ENCODE results near the gene ATP1A2.

GRCh38 chr1:160087118-160087662, 28.4 kb upstream of the ATP1A2 start:
- TF ChIP-seq HMGXB4 (CRISPR knock-in tag; IDR thresholded peaks at IDR 0.05) = no peak
- TF ChIP-seq CTCF (IDR thresholded peaks at IDR 0.05) = no peak
- TF ChIP-seq E2F4 (CRISPR knock-in tag; IDR thresholded peaks at IDR 0.05; ENCODE audit: borderline replicate concordance, low read depth) = no peak
- no peak for TF ChIP-seq CREB1 (CRISPR knock-in tag; IDR thresholded peaks at IDR 0.05)
- TF ChIP-seq MAX (CRISPR knock-in tag; IDR thresholded peaks at IDR 0.05) = no peak
- no peak for TF ChIP-seq SP1 (CRISPR knock-in tag; conservative IDR thresholded peaks at IDR 0.05)
- no peak for TF ChIP-seq JUN (CRISPR knock-in tag; IDR thresholded peaks at IDR 0.05)
- no peak for TF ChIP-seq ATF3 (CRISPR knock-in tag; conservative IDR thresholded peaks at IDR 0.05)
- TF ChIP-seq TEAD4 (CRISPR knock-in tag; IDR thresholded peaks at IDR 0.05) = no peak
- TF ChIP-seq NR2C2 (CRISPR knock-in tag; IDR thresholded peaks at IDR 0.05) = no peak
- TF ChIP-seq FOXP4 (CRISPR knock-in tag; IDR thresholded peaks at IDR 0.05) = no peak
- no peak for TF ChIP-seq EMX1 (CRISPR knock-in tag; IDR thresholded peaks at IDR 0.05)
- no peak for TF ChIP-seq FOXK1 (CRISPR knock-in tag; IDR thresholded peaks at IDR 0.05)

All from WTC11 (cell line).